Measurements from ENCODE around the gene TBC1D23.

- TF ChIP-seq CTCF (IDR thresholded peaks at IDR 0.05) (no peak), POLR2AphosphoS5 (IDR thresholded peaks at IDR 0.05) (no peak), POLR2A (IDR thresholded peaks at IDR 0.05) (no peak)
These were observed 74.6 kb downstream of the TBC1D23 start for GRCh38 chr3:100335434-100335833.
